NCI-H2196 (cell line): Measurements from ENCODE around the gene BICRAL.
A peak's percentile ranks its signal among the peaks of the same experiment; 100 is the strongest.
"Not testable (repeated sequence)": the region's sequence is repeated elsewhere in the genome, so short reads cannot be mapped to it uniquely, and the experiment has no call there.

Source experiments
- DNase-seq: peaks from one replicate; lab custom pipeline; 2025; ENCODE audit not compliant: unreplicated experiment; lab: John Stamatoyannopoulos, UW

Gene BICRAL

GRCh38 chr6:42790549-42791181 is 8.8 kb downstream of the BICRAL start:
- DNase-seq, result no peak

GRCh38 chr6:42791706-42792320 is 10.0 kb downstream of the BICRAL start:
- DNase-seq, result no peak

GRCh38 chr6:42795651-42796050 is 13.8 kb downstream of the BICRAL start:
- no peak for DNase-seq

GRCh38 chr6:42796171-42796570 is 14.3 kb downstream of the BICRAL start:
- no peak for DNase-seq

- DNase-seq, result not testable (repeated sequence)
Measured at GRCh38 chr6:42797696-42798095, 15.8 kb downstream of the BICRAL start.

GRCh38 chr6:42805297-42805861 is 23.5 kb downstream of the BICRAL start:
- DNase-seq, result no peak

- DNase-seq, result not testable (repeated sequence)
Measured at GRCh38 chr6:42806359-42806758, 24.5 kb downstream of the BICRAL start.

GRCh38 chr6:42808492-42809483 is 26.9 kb downstream of the BICRAL start:
- DNase-seq, result no peak

GRCh38 chr6:42813074-42813645 is 31.3 kb downstream of the BICRAL start:
- no peak for DNase-seq

- no peak for DNase-seq
Measured at GRCh38 chr6:42813906-42814444, 32.1 kb downstream of the BICRAL start.

- DNase-seq, result not testable (repeated sequence)
Measured at GRCh38 chr6:42815726-42816125, 33.9 kb downstream of the BICRAL start.

- no peak for DNase-seq
Measured at GRCh38 chr6:42817907-42818306, 36.1 kb downstream of the BICRAL start.

GRCh38 chr6:42818416-42818815 is 36.6 kb downstream of the BICRAL start:
- DNase-seq, result no peak

- DNase-seq, result no peak
Measured at GRCh38 chr6:42818878-42819277, 37.0 kb downstream of the BICRAL start.

- DNase-seq, result peak; percentile 48
Measured at GRCh38 chr6:42819803-42820511, 38.1 kb downstream of the BICRAL start.

GRCh38 chr6:42820512-42821340 is 38.9 kb downstream of the BICRAL start:
- DNase-seq, result no peak

GRCh38 chr6:42821341-42821668 is 39.5 kb downstream of the BICRAL start:
- DNase-seq, result no peak

- no peak for DNase-seq
Measured at GRCh38 chr6:42821846-42822245, 40.0 kb downstream of the BICRAL start.

GRCh38 chr6:42829561-42830092 is 47.8 kb downstream of the BICRAL start:
- no peak for DNase-seq
